ENCODE results near the gene MACROH2A2. TPM values are rescaled to one million over a fixed set of nuclear protein-coding genes. Genes with fewer than 3 reads are reported as not detected.
"Not testable (repeated sequence)": the region's sequence is repeated elsewhere in the genome, so short reads cannot be mapped to it uniquely, and the experiment has no call there.

The MACROH2A2 gene
- total RNA-seq, 1 donor: 1.2 TPM

- no peaks in the 10 kb centered on the region for H3K9me3 ChIP-seq (ENCODE audit: low read depth, low read length)
- no peak overlapping the region for H3K4me3 ChIP-seq (ENCODE audit: low read length)
- peaks cover 47% of the 10 kb centered on the region for H3K27me3 ChIP-seq (ENCODE audit: insufficient read depth, low read length)
- peaks cover 10% of the 10 kb centered on the region for H3K4me1 ChIP-seq (ENCODE audit: insufficient read depth, low read length)
Observed at GRCh38 chr10:70054902-70055301, 2.3 kb downstream of the MACROH2A2 start.

- Histone ChIP-seq H3K9me3 (ENCODE audit: low read depth, low read length) (no peaks in the 10 kb centered on the region), H3K4me3 (ENCODE audit: low read length) (no peak overlapping the region), H3K27me3 (ENCODE audit: insufficient read depth, low read length) (peaks cover 40% of the 10 kb centered on the region)
Observed at GRCh38 chr10:70055550-70055949, 2.9 kb downstream of the MACROH2A2 start.

GRCh38 chr10:70057306-70057705 lies 4.7 kb downstream of the MACROH2A2 start:
- H3K9me3 ChIP-seq (ENCODE audit: low read depth, low read length): no peaks in the 10 kb centered on the region
- no peak overlapping the region for H3K4me3 ChIP-seq (ENCODE audit: low read length)

More at GRCh38 chr10:70055550-70055949, 2.9 kb downstream of the MACROH2A2 start:
- H3K4me1 ChIP-seq (ENCODE audit: insufficient read depth, low read length): peaks cover 10% of the 10 kb centered on the region

GRCh38 chr10:70060389-70060788 lies 7.7 kb downstream of the MACROH2A2 start:
- H3K4me3 ChIP-seq (ENCODE audit: low read length): no peak overlapping the region
- H3K27me3 ChIP-seq (ENCODE audit: insufficient read depth, low read length): peaks cover 2% of the 10 kb centered on the region
- H3K4me1 ChIP-seq (ENCODE audit: insufficient read depth, low read length): no peaks in the 10 kb centered on the region
- H3K9me3 ChIP-seq (ENCODE audit: low read depth, low read length): no peaks in the 10 kb centered on the region

More at GRCh38 chr10:70057306-70057705, 4.7 kb downstream of the MACROH2A2 start:
- peaks cover 9% of the 10 kb centered on the region for H3K4me1 ChIP-seq (ENCODE audit: insufficient read depth, low read length)
- peaks cover 23% of the 10 kb centered on the region for H3K27me3 ChIP-seq (ENCODE audit: insufficient read depth, low read length)

GRCh38 chr10:70063418-70064098 lies 10.9 kb downstream of the MACROH2A2 start:
- Histone ChIP-seq H3K4me3 (ENCODE audit: low read length) (no peak overlapping the region), H3K27me3 (ENCODE audit: insufficient read depth, low read length) (no peaks in the 10 kb centered on the region), H3K9me3 (ENCODE audit: low read depth, low read length) (no peaks in the 10 kb centered on the region), H3K4me1 (ENCODE audit: insufficient read depth, low read length) (no peaks in the 10 kb centered on the region)

GRCh38 chr10:70064486-70064885 lies 11.8 kb downstream of the MACROH2A2 start:
- H3K4me1 ChIP-seq (ENCODE audit: insufficient read depth, low read length): no peaks in the 10 kb centered on the region
- H3K9me3 ChIP-seq (ENCODE audit: low read depth, low read length): no peaks in the 10 kb centered on the region
- no peaks in the 10 kb centered on the region for H3K27me3 ChIP-seq (ENCODE audit: insufficient read depth, low read length)
- H3K4me3 ChIP-seq (ENCODE audit: low read length): no peak overlapping the region

- H3K9me3 ChIP-seq (ENCODE audit: low read depth, low read length): no peaks in the 10 kb centered on the region
Observed at GRCh38 chr10:70066190-70066589, 13.5 kb downstream of the MACROH2A2 start.

GRCh38 chr10:70067586-70067985 lies 14.9 kb downstream of the MACROH2A2 start:
- Histone ChIP-seq H3K4me1 (ENCODE audit: insufficient read depth, low read length) (no peaks in the 10 kb centered on the region), H3K9me3 (ENCODE audit: low read depth, low read length) (no peaks in the 10 kb centered on the region), H3K4me3 (ENCODE audit: low read length) (no peak overlapping the region), H3K27me3 (ENCODE audit: insufficient read depth, low read length) (no peaks in the 10 kb centered on the region)

More at GRCh38 chr10:70066190-70066589, 13.5 kb downstream of the MACROH2A2 start:
- Histone ChIP-seq H3K4me3 (ENCODE audit: low read length) (no peak overlapping the region), H3K4me1 (ENCODE audit: insufficient read depth, low read length) (no peaks in the 10 kb centered on the region), H3K27me3 (ENCODE audit: insufficient read depth, low read length) (no peaks in the 10 kb centered on the region)

GRCh38 chr10:70068925-70069324 lies 16.3 kb downstream of the MACROH2A2 start:
- H3K4me1 ChIP-seq (ENCODE audit: insufficient read depth, low read length): no peaks in the 10 kb centered on the region
- no peak overlapping the region for H3K4me3 ChIP-seq (ENCODE audit: low read length)
- H3K27me3 ChIP-seq (ENCODE audit: insufficient read depth, low read length): no peaks in the 10 kb centered on the region
- no peaks in the 10 kb centered on the region for H3K9me3 ChIP-seq (ENCODE audit: low read depth, low read length)

- Histone ChIP-seq H3K4me3 (ENCODE audit: low read length) (no peak overlapping the region), H3K4me1 (ENCODE audit: insufficient read depth, low read length) (no peaks in the 10 kb centered on the region), H3K27me3 (ENCODE audit: insufficient read depth, low read length) (no peaks in the 10 kb centered on the region), H3K9me3 (ENCODE audit: low read depth, low read length) (no peaks in the 10 kb centered on the region)
Observed at GRCh38 chr10:70069346-70069745, 16.7 kb downstream of the MACROH2A2 start.

GRCh38 chr10:70070834-70071233 lies 18.2 kb downstream of the MACROH2A2 start:
- Histone ChIP-seq H3K9me3 (ENCODE audit: low read depth, low read length) (no peaks in the 10 kb centered on the region), H3K4me3 (ENCODE audit: low read length) (no peak overlapping the region), H3K4me1 (ENCODE audit: insufficient read depth, low read length) (no peaks in the 10 kb centered on the region), H3K27me3 (ENCODE audit: insufficient read depth, low read length) (no peaks in the 10 kb centered on the region)

GRCh38 chr10:70074165-70074564 lies 21.5 kb downstream of the MACROH2A2 start:
- Histone ChIP-seq H3K9me3 (ENCODE audit: low read depth, low read length) (no peaks in the 10 kb centered on the region), H3K4me1 (ENCODE audit: insufficient read depth, low read length) (no peaks in the 10 kb centered on the region), H3K4me3 (ENCODE audit: low read length) (no peak overlapping the region), H3K27me3 (ENCODE audit: insufficient read depth, low read length) (no peaks in the 10 kb centered on the region)

GRCh38 chr10:70074971-70075370 lies 22.3 kb downstream of the MACROH2A2 start:
- H3K9me3 ChIP-seq (ENCODE audit: low read depth, low read length): no peaks in the 10 kb centered on the region
- H3K27me3 ChIP-seq (ENCODE audit: insufficient read depth, low read length): no peaks in the 10 kb centered on the region
- H3K4me3 ChIP-seq (ENCODE audit: low read length): no peak overlapping the region

GRCh38 chr10:70078329-70078728 lies 25.7 kb downstream of the MACROH2A2 start:
- no peaks in the 10 kb centered on the region for H3K4me1 ChIP-seq (ENCODE audit: insufficient read depth, low read length)
- no peaks in the 10 kb centered on the region for H3K9me3 ChIP-seq (ENCODE audit: low read depth, low read length)
- no peaks in the 10 kb centered on the region for H3K27me3 ChIP-seq (ENCODE audit: insufficient read depth, low read length)
- H3K4me3 ChIP-seq (ENCODE audit: low read length): no peak overlapping the region

More at GRCh38 chr10:70074971-70075370, 22.3 kb downstream of the MACROH2A2 start:
- no peaks in the 10 kb centered on the region for H3K4me1 ChIP-seq (ENCODE audit: insufficient read depth, low read length)

GRCh38 chr10:70078937-70079336 lies 26.3 kb downstream of the MACROH2A2 start:
- H3K4me1 ChIP-seq (ENCODE audit: insufficient read depth, low read length): no peaks in the 10 kb centered on the region
- no peaks in the 10 kb centered on the region for H3K27me3 ChIP-seq (ENCODE audit: insufficient read depth, low read length)
- no peaks in the 10 kb centered on the region for H3K9me3 ChIP-seq (ENCODE audit: low read depth, low read length)
- H3K4me3 ChIP-seq (ENCODE audit: low read length): no peak overlapping the region

GRCh38 chr10:70080789-70081188 lies 28.1 kb downstream of the MACROH2A2 start:
- H3K9me3 ChIP-seq (ENCODE audit: low read depth, low read length); H3K27me3 ChIP-seq (ENCODE audit: insufficient read depth, low read length); H3K4me1 ChIP-seq (ENCODE audit: insufficient read depth, low read length); H3K4me3 ChIP-seq (ENCODE audit: low read length): not testable (repeated sequence)
